Measurements from ENCODE around the gene SHISAL2B.
"Not testable (repeated sequence)": the region's sequence is repeated elsewhere in the genome, so short reads cannot be mapped to it uniquely, and the experiment has no call there.

SHISAL2B gene

GRCh38 chr5:64700765-64701164, 10.5 kb downstream of the SHISAL2B start:
- no peak overlapping the region for H4K91ac ChIP-seq (ENCODE audit: low read depth, low read length, poor library complexity)
- WGBS, 2 donors (ENCODE audit: extremely low coverage in 2 of 2, insufficient read length in 2 of 2, insufficient replicate concordance in 1 of 2): no CpG with 5 or more reads among the region's 4 CpGs
- DNase-seq (ENCODE audit: low spot score): no peak

GRCh38 chr5:64706074-64706473, 15.8 kb downstream of the SHISAL2B start:
- not testable (repeated sequence) for H3K79me1 ChIP-seq (ENCODE audit: low read depth, low read length); H4K8ac ChIP-seq (ENCODE audit: low read depth, low read length); H3K9me3 ChIP-seq (replicated peaks in 1 of 2; ENCODE audit: control insufficient read depth in 2 of 2, insufficient read depth in 1 of 2, low read depth in 1 of 2, low read length in 2 of 2); H3K18ac ChIP-seq (ENCODE audit: low read length); H2BK5ac ChIP-seq (ENCODE audit: low read length); H2BK15ac ChIP-seq (ENCODE audit: low read length); H3K4me3 ChIP-seq (ENCODE audit: low read length in 2 of 2); H3K14ac ChIP-seq (ENCODE audit: low read length); H3K4me1 ChIP-seq (ENCODE audit: control insufficient read depth in 2 of 2, insufficient read depth in 1 of 2, low read depth in 1 of 2, low read length in 2 of 2); H3K4ac ChIP-seq (ENCODE audit: low read length); H3K23ac ChIP-seq (ENCODE audit: low read depth, low read length, poor library complexity); H2BK120ac ChIP-seq (ENCODE audit: low read depth, low read length); H3K36me3 ChIP-seq (replicated peaks in 1 of 2; ENCODE audit: control insufficient read depth in 2 of 2, insufficient read depth in 2 of 2, low read length in 2 of 2); H4K91ac ChIP-seq (ENCODE audit: low read depth, low read length, poor library complexity); H2AFZ ChIP-seq (ENCODE audit: low read length); H3K4me2 ChIP-seq (ENCODE audit: insufficient read depth, low read length, poor library complexity, severe bottlenecking); DNase-seq (ENCODE audit: low spot score); H3K27ac ChIP-seq (replicated peaks; ENCODE audit: low read length); H2AK5ac ChIP-seq (ENCODE audit: low read depth, low read length); H3K9ac ChIP-seq (ENCODE audit: low read depth, low read length, poor library complexity); H2BK12ac ChIP-seq (ENCODE audit: low read length)
- WGBS, 2 donors (ENCODE audit: extremely low coverage in 2 of 2, insufficient read length in 2 of 2, insufficient replicate concordance in 1 of 2): no CpG with 5 or more reads among the region's 2 CpGs
- H3K27me3 ChIP-seq (ENCODE audit: control insufficient read depth in 3 of 3, insufficient read depth in 3 of 3, low read depth in 1 of 3, low read length in 3 of 3): peaks cover 0 to 14% (median 0%) of the 10 kb centered on the region in 3 experiments

More at GRCh38 chr5:64700765-64701164, 10.5 kb downstream of the SHISAL2B start:
- Histone ChIP-seq H3K27me3 (ENCODE audit: control insufficient read depth in 3 of 3, insufficient read depth in 3 of 3, low read depth in 1 of 3, low read length in 3 of 3) (peaks cover 0 to 13% (median 2%) of the 10 kb centered on the region in 3 experiments), H4K8ac (ENCODE audit: low read depth, low read length) (no peak overlapping the region), H3K23ac (ENCODE audit: low read depth, low read length, poor library complexity) (no peak overlapping the region), H3K4me1 (ENCODE audit: control insufficient read depth in 2 of 2, insufficient read depth in 1 of 2, low read depth in 1 of 2, low read length in 2 of 2) (no peaks in the 10 kb centered on the region), H3K14ac (ENCODE audit: low read length) (no peak overlapping the region), H2BK12ac (ENCODE audit: low read length) (no peak overlapping the region), H3K4me2 (ENCODE audit: insufficient read depth, low read length, poor library complexity, severe bottlenecking) (no peak overlapping the region), H3K4me3 (ENCODE audit: low read length in 2 of 2) (no peak overlapping the region), H2BK5ac (ENCODE audit: low read length) (no peak overlapping the region), H3K36me3 (replicated peaks in 1 of 2; ENCODE audit: control insufficient read depth in 2 of 2, insufficient read depth in 2 of 2, low read length in 2 of 2) (peaks cover 0 to 5% of the 10 kb centered on the region in 2 donors), H3K9me3 (replicated peaks in 1 of 2; ENCODE audit: control insufficient read depth in 2 of 2, insufficient read depth in 1 of 2, low read depth in 1 of 2, low read length in 2 of 2) (peaks cover 0 to 2% of the 10 kb centered on the region in 2 donors), H3K79me1 (ENCODE audit: low read depth, low read length) (no peaks in the 10 kb centered on the region), H2AK5ac (ENCODE audit: low read depth, low read length) (no peak overlapping the region), H3K4ac (ENCODE audit: low read length) (no peak overlapping the region), H2AFZ (ENCODE audit: low read length) (no peak overlapping the region), H2BK120ac (ENCODE audit: low read depth, low read length) (no peak overlapping the region), H2BK15ac (ENCODE audit: low read length) (no peak overlapping the region), H3K18ac (ENCODE audit: low read length) (no peak overlapping the region), H3K27ac (replicated peaks; ENCODE audit: low read length) (no peak overlapping the region), H3K9ac (ENCODE audit: low read depth, low read length, poor library complexity) (no peak overlapping the region)

DNA sequence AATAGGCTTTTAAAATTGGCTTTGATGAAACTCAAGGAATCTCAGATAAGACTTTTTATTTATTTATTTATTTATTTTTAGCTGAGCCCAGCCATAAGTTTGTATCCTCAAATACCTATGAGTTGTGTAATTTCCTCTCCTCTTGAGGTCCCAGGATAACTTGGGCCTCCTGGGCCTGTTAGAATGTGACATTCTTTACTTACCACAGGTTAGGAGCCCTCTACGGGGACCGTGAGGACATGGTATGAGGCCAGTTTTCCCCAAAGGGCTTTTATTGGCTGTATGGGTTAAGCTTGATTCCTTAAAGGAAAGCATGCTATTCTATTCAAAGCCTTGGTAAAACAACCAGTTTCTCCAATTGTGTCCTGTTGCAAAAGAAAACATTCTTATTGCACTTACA, 16.9 kb downstream of the SHISAL2B start:
- H3K4ac ChIP-seq (ENCODE audit: low read length): no peak overlapping the region
- H4K8ac ChIP-seq (ENCODE audit: low read depth, low read length): no peak overlapping the region
- H2BK12ac ChIP-seq (ENCODE audit: low read length): no peak overlapping the region
- H3K36me3 ChIP-seq (replicated peaks in 1 of 2; ENCODE audit: control insufficient read depth in 2 of 2, insufficient read depth in 2 of 2, low read length in 2 of 2): no peaks in the 10 kb centered on the region
- H4K91ac ChIP-seq (ENCODE audit: low read depth, low read length, poor library complexity): no peak overlapping the region
- H2BK120ac ChIP-seq (ENCODE audit: low read depth, low read length): no peak overlapping the region
- no peaks in the 10 kb centered on the region for H3K4me1 ChIP-seq (ENCODE audit: control insufficient read depth in 2 of 2, insufficient read depth in 1 of 2, low read depth in 1 of 2, low read length in 2 of 2)
- no peak overlapping the region for H2AFZ ChIP-seq (ENCODE audit: low read length)
- no CpG with 5 or more reads among the region's 2 CpGs for WGBS, 2 donors (ENCODE audit: extremely low coverage in 2 of 2, insufficient read length in 2 of 2, insufficient replicate concordance in 1 of 2)
- H3K4me2 ChIP-seq (ENCODE audit: insufficient read depth, low read length, poor library complexity, severe bottlenecking): no peak overlapping the region
- no peak overlapping the region for H2BK15ac ChIP-seq (ENCODE audit: low read length)
- H3K4me3 ChIP-seq (ENCODE audit: low read length in 2 of 2): no peak overlapping the region
- no peak overlapping the region for H3K9ac ChIP-seq (ENCODE audit: low read depth, low read length, poor library complexity)
- DNase-seq (ENCODE audit: low spot score): no peak
- no peak overlapping the region for H3K23ac ChIP-seq (ENCODE audit: low read depth, low read length, poor library complexity)
- H3K9me3 ChIP-seq (replicated peaks in 1 of 2; ENCODE audit: control insufficient read depth in 2 of 2, insufficient read depth in 1 of 2, low read depth in 1 of 2, low read length in 2 of 2): no peaks in the 10 kb centered on the region
- H3K79me1 ChIP-seq (ENCODE audit: low read depth, low read length): no peaks in the 10 kb centered on the region
- H2BK5ac ChIP-seq (ENCODE audit: low read length): no peak overlapping the region
- no peak overlapping the region for H3K14ac ChIP-seq (ENCODE audit: low read length)
- H3K27me3 ChIP-seq (ENCODE audit: control insufficient read depth in 3 of 3, insufficient read depth in 3 of 3, low read depth in 1 of 3, low read length in 3 of 3): peaks cover 0 to 14% (median 0%) of the 10 kb centered on the region in 3 experiments
- no peak overlapping the region for H2AK5ac ChIP-seq (ENCODE audit: low read depth, low read length)
- no peak overlapping the region for H3K18ac ChIP-seq (ENCODE audit: low read length)
- no peak overlapping the region for H3K27ac ChIP-seq (replicated peaks; ENCODE audit: low read length)

DNA sequence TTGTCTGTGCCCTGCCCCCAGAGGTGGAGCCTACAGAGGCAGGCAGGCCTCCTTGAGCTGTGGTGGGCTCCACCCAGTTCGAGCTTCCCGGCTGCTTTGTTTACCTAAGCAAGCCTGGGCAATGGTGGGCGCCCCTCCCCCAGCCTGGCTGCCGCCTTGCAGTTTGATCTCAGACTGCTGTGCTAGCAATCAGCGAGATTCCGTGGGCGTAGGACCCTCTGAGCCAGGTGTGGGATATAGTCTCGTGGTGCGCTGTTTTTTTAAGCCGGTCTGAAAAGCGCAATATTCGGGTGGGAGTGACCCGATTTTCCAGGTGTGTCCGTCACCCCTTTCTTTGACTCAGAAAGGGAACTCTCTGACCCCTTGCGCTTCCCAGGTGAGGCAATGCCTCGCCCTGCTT, 24.2 kb downstream of the SHISAL2B start:
- H4K8ac ChIP-seq (ENCODE audit: low read depth, low read length); H2AFZ ChIP-seq (ENCODE audit: low read length); DNase-seq (ENCODE audit: low spot score); H3K9ac ChIP-seq (ENCODE audit: low read depth, low read length, poor library complexity); H3K4ac ChIP-seq (ENCODE audit: low read length); H3K79me1 ChIP-seq (ENCODE audit: low read depth, low read length); H3K4me3 ChIP-seq (ENCODE audit: low read length in 2 of 2); H2BK5ac ChIP-seq (ENCODE audit: low read length); H4K91ac ChIP-seq (ENCODE audit: low read depth, low read length, poor library complexity); H2BK15ac ChIP-seq (ENCODE audit: low read length); H3K27ac ChIP-seq (replicated peaks; ENCODE audit: low read length); H3K18ac ChIP-seq (ENCODE audit: low read length); H3K36me3 ChIP-seq (replicated peaks in 1 of 2; ENCODE audit: control insufficient read depth in 2 of 2, insufficient read depth in 2 of 2, low read length in 2 of 2); H3K4me1 ChIP-seq (ENCODE audit: control insufficient read depth in 2 of 2, insufficient read depth in 1 of 2, low read depth in 1 of 2, low read length in 2 of 2); H3K27me3 ChIP-seq (ENCODE audit: control insufficient read depth in 3 of 3, insufficient read depth in 3 of 3, low read depth in 1 of 3, low read length in 3 of 3); H3K4me2 ChIP-seq (ENCODE audit: insufficient read depth, low read length, poor library complexity, severe bottlenecking); H3K9me3 ChIP-seq (replicated peaks in 1 of 2; ENCODE audit: control insufficient read depth in 2 of 2, insufficient read depth in 1 of 2, low read depth in 1 of 2, low read length in 2 of 2); H3K14ac ChIP-seq (ENCODE audit: low read length); H2BK120ac ChIP-seq (ENCODE audit: low read depth, low read length); H3K23ac ChIP-seq (ENCODE audit: low read depth, low read length, poor library complexity); H2AK5ac ChIP-seq (ENCODE audit: low read depth, low read length); H2BK12ac ChIP-seq (ENCODE audit: low read length): not testable (repeated sequence)
- no CpG with 5 or more reads among the region's 16 CpGs for WGBS, 2 donors (ENCODE audit: extremely low coverage in 2 of 2, insufficient read length in 2 of 2, insufficient replicate concordance in 1 of 2)

All from neuronal stem cell (in vitro differentiated cells).